ENCODE results near the gene SMG6. TPM values are rescaled to one million over a fixed set of nuclear protein-coding genes. Genes with fewer than 3 reads are reported as not detected.

The SMG6 gene
- total RNA-seq, 1 experiment from 2014 or later, result 25.6 TPM

GRCh38 chr17:2140683-2141082, 162.9 kb downstream of the SMG6 start (continued):
- no peak for TF ChIP-seq NR1H2 (CRISPR knock-in tag; IDR thresholded peaks at IDR 0.05)
- TF ChIP-seq, protein P1, sequence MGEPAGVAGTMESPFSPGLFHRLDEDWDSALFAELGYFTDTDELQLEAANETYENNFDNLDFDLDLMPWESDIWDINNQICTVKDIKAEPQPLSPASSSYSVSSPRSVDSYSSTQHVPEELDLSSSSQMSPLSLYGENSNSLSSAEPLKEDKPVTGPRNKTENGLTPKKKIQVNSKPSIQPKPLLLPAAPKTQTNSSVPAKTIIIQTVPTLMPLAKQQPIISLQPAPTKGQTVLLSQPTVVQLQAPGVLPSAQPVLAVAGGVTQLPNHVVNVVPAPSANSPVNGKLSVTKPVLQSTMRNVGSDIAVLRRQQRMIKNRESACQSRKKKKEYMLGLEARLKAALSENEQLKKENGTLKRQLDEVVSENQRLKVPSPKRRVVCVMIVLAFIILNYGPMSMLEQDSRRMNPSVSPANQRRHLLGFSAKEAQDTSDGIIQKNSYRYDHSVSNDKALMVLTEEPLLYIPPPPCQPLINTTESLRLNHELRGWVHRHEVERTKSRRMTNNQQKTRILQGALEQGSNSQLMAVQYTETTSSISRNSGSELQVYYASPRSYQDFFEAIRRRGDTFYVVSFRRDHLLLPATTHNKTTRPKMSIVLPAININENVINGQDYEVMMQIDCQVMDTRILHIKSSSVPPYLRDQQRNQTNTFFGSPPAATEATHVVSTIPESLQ (CRISPR knock-in tag; IDR thresholded peaks at IDR 0.05), result no peak
- TF ChIP-seq, protein P2, sequence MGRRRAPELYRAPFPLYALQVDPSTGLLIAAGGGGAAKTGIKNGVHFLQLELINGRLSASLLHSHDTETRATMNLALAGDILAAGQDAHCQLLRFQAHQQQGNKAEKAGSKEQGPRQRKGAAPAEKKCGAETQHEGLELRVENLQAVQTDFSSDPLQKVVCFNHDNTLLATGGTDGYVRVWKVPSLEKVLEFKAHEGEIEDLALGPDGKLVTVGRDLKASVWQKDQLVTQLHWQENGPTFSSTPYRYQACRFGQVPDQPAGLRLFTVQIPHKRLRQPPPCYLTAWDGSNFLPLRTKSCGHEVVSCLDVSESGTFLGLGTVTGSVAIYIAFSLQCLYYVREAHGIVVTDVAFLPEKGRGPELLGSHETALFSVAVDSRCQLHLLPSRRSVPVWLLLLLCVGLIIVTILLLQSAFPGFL (CRISPR knock-in tag; IDR thresholded peaks at IDR 0.05; ENCODE audit: borderline replicate concordance), result no peak

DNA sequence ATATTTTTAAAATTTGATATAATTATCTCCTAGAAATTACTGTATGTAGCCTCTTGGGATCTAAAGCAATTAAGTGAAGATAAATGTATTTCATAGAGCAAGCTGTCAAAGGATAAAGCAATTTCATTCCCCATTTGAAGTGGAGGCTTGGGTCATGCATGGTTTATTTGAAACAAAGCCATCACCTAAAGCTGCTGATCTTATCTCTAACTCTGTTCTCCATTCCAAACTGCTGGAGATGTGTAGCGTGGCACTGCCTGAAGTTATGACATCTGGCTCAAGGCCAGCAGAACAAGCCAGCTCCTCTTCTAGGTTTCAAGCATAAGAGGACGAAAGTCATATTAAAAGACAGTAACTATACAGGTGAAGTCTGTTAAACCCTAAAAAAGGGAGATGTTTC, 164.8 kb downstream of the SMG6 start:
- no peaks in the 10 kb centered on the region for H3K36me3 Mint-ChIP-seq
- no peaks in the 10 kb centered on the region for H3K27me3 Mint-ChIP-seq (ENCODE audit: low read depth)
- H3K9me3 Mint-ChIP-seq, result no peaks in the 10 kb centered on the region
- no peak overlapping the region for H3K4me3 Mint-ChIP-seq
- CTCF ChIA-PET, result interaction anchor here (1.1 to 3.5 kb wide), 5 partner anchors 32 to 106 kb away, joined by 3 to 17 read pairs (median 9); partner anchors contain the start of gene HIC1
- peaks cover 38% of the 10 kb centered on the region for H3K4me1 Mint-ChIP-seq
- DNase-seq (ENCODE audit: low spot score) (no peak), ATAC-seq (no peak)
- TF ChIP-seq SMAD3 (CRISPR knock-in tag; IDR thresholded peaks at IDR 0.05; ENCODE audit: borderline replicate concordance) (no peak), ZNF532 (CRISPR knock-in tag; IDR thresholded peaks at IDR 0.05; ENCODE audit: borderline replicate concordance) (no peak), PRRX2 (CRISPR knock-in tag; IDR thresholded peaks at IDR 0.05) (no peak), ZNF219 (CRISPR knock-in tag; IDR thresholded peaks at IDR 0.05; ENCODE audit: borderline replicate concordance) (no peak), ATF2 (CRISPR knock-in tag; IDR thresholded peaks at IDR 0.05; ENCODE audit: borderline replicate concordance, low read depth) (no peak), ATF3 (CRISPR knock-in tag; conservative IDR thresholded peaks at IDR 0.05) (no peak)
- peak overlapping the region; percentile 94 for H3K27ac Mint-ChIP-seq
- POLR2A ChIA-PET, result interaction anchor here (0.6 kb wide), 2 partner anchors 17 to 528 kb away, joined by 3 to 5 read pairs; no protein-coding TSS in a partner anchor

- Mint-ChIP-seq H3K36me3 (no peaks in the 10 kb centered on the region), H3K4me1 (peaks cover 38% of the 10 kb centered on the region), H3K4me3 (peak overlapping the region; percentile 39; the same call in 1 of the 2 replicates), H3K27me3 (ENCODE audit: low read depth) (no peaks in the 10 kb centered on the region), H3K27ac (peak overlapping the region; percentile 94), H3K9me3 (no peaks in the 10 kb centered on the region)
- CTCF ChIA-PET, result interaction anchor here (1.1 to 3.5 kb wide), 8 partner anchors 15 to 106 kb away, joined by 3 to 17 read pairs (median 8); partner anchors contain the start of gene HIC1
- TF ChIP-seq SMAD3 (CRISPR knock-in tag; IDR thresholded peaks at IDR 0.05; ENCODE audit: borderline replicate concordance) (no peak), KAT7 (CRISPR knock-in tag; IDR thresholded peaks at IDR 0.05; ENCODE audit: borderline replicate concordance) (no peak)
- no peak; the same call in 1 of the 2 replicates for ATAC-seq
- DNase-seq (ENCODE audit: low spot score), result no peak
- POLR2A ChIA-PET, result interaction anchor here (0.6 kb wide), 1 partner anchor 666 kb away, joined by 3 read pairs; no protein-coding TSS in a partner anchor
These were observed 165.3 kb downstream of the SMG6 start for GRCh38 chr17:2138318-2138717.

Measured in WTC11 (cell line).